NCI-H1694 (cell line): Measurements from ENCODE around the gene ZNF560.
"Not testable (repeated sequence)": the region's sequence is repeated elsewhere in the genome, so short reads cannot be mapped to it uniquely, and the experiment has no call there.

Experiments
- DNase-seq: peaks from one replicate; lab custom pipeline; 2025; lab: John Stamatoyannopoulos, UW

The ZNF560 gene

GRCh38 chr19:9498183-9498902, at the start of gene ZNF560:
Gene ZNF560, minus strand, starts transcription at chr19:9498616. Its CDS starts 23,303 bp downstream, at chr19:9475313.
- DNase-seq, result no peak

GRCh38 chr19:9547870-9548269, 49.5 kb upstream of the ZNF560 start:
- no peak for DNase-seq

GRCh38 chr19:9541281-9541680, 42.9 kb upstream of the ZNF560 start:
- DNase-seq, result not testable (repeated sequence)

- DNase-seq, result not testable (repeated sequence)
Observed at GRCh38 chr19:9539921-9540320, 41.5 kb upstream of the ZNF560 start.

GRCh38 chr19:9539201-9539600, 40.8 kb upstream of the ZNF560 start:
- not testable (repeated sequence) for DNase-seq

GRCh38 chr19:9538183-9539058, 40.0 kb upstream of the ZNF560 start, which contains the start of gene ZNF426:
Gene ZNF426, minus strand, starts transcription at chr19:9538645. Its CDS starts 2,413 bp downstream, at chr19:9536232.
- peak; percentile 75 for DNase-seq

GRCh38 chr19:9535934-9536333, 37.5 kb upstream of the ZNF560 start:
- no peak for DNase-seq

- no peak for DNase-seq
Observed at GRCh38 chr19:9531933-9532332, 33.5 kb upstream of the ZNF560 start.

- no peak for DNase-seq
Observed at GRCh38 chr19:9528757-9529336, 30.4 kb upstream of the ZNF560 start.

- no peak for DNase-seq
Observed at GRCh38 chr19:9523885-9524474, 25.6 kb upstream of the ZNF560 start.

- no peak for DNase-seq
Observed at GRCh38 chr19:9507285-9507684, 8.9 kb upstream of the ZNF560 start.

- no peak for DNase-seq
Observed at GRCh38 chr19:9500796-9501195, 2.4 kb upstream of the ZNF560 start.

GRCh38 chr19:9494096-9494495, 4.3 kb downstream of the ZNF560 start:
- no peak for DNase-seq

GRCh38 chr19:9487016-9487415, 11.4 kb downstream of the ZNF560 start:
- DNase-seq, result no peak

GRCh38 chr19:9485140-9485539, 13.3 kb downstream of the ZNF560 start:
- DNase-seq, result no peak

GRCh38 chr19:9474975-9475374, 23.4 kb downstream of the ZNF560 start:
- no peak for DNase-seq

- DNase-seq, result no peak
Observed at GRCh38 chr19:9467161-9467560, 31.3 kb downstream of the ZNF560 start.

- no peak for DNase-seq
Observed at GRCh38 chr19:9461938-9462337, 36.5 kb downstream of the ZNF560 start.

GRCh38 chr19:9456018-9456689, 42.3 kb downstream of the ZNF560 start:
- DNase-seq, result no peak

- DNase-seq, result no peak
Observed at GRCh38 chr19:9453953-9454352, 44.5 kb downstream of the ZNF560 start.

- no peak for DNase-seq
Observed at GRCh38 chr19:9445037-9445436, 53.4 kb downstream of the ZNF560 start.

GRCh38 chr19:9436358-9436757, 62.1 kb downstream of the ZNF560 start:
- no peak for DNase-seq
